HG02884 (cell line): ENCODE results near the gene ABHD12B.

Experiments used
- ATAC-seq: cut with Tn5 transposase; IDR thresholded peaks from one replicate; pipeline ENCODE4 v1.9.1; 2021; ENCODE audit warnings: mild to moderate bottlenecking, moderate library complexity; ENCODE audit not compliant: unreplicated experiment

Gene ABHD12B, protein sequence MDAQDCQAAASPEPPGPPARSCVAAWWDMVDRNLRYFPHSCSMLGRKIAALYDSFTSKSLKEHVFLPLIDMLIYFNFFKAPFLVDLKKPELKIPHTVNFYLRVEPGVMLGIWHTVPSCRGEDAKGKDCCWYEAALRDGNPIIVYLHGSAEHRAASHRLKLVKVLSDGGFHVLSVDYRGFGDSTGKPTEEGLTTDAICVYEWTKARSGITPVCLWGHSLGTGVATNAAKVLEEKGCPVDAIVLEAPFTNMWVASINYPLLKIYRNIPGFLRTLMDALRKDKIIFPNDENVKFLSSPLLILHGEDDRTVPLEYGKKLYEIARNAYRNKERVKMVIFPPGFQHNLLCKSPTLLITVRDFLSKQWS

DNA sequence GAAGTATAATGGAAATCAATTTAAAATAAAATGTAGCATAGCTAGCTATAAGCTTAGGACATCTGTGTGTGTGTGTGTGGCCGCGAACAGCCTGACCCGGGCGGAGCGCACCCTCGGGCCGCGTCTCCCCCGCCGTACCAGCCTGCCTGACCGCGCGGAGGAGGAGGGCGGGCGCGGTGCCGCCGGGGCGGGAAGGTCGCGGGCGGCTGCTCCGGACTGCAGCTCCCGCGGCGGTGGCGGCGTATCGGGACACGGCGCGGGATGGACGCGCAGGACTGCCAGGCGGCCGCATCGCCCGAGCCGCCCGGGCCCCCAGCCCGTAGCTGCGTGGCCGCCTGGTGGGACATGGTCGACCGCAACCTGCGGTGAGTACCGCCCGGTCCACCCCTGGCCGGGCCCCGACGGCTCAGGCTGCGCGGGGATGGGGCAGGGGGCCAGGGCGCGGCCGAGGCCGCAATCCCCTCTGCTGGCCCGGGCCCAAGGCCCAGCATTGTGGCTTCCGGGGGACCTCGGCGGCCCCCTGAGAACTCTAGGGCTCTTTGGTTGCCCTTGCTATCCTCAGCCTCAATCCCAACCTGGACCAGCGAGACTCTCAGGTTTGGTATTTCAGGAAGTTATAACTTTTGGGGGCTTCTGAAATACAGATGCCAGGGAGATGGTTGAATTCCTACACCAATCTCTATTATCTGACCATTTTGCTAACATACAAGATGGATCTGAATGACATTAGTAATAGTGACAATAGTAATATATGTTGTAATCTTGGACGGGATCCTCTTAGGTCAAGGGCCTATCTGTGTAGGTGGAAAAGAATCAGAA lies at the start of gene ABHD12B:
Gene ABHD12B (plus strand): TSS at position 140 of the 819 bp plus-strand sequence. CDS start 122 bp downstream, at position 262.
- no peak for ATAC-seq

DNA sequence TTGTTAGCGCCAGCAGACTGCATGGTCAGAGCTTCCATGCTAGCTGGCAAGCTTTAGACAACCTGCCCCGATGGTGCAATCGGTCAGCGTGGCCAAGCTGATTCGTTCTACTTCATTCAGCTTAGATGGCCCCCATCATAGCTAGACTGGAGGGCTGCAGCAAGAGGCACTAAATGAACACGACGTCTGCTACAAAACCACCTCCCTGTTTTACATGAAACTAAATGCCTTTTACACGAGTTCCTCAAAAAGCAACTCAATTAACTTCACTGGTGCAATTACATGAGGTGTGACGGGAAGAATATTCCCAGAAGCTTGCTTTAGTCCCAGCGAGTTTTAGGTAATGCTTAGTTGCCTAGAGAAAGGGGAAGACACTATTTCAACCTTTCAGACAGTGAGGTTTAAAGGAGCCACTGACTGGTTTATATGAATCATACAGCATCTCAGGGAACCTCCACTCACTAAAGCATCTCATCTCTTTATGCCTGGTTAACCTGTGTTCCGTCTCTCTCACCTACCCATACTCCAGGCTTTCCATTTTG lies 49.3 kb upstream of the ABHD12B start:
- peak; percentile 28 for ATAC-seq

DNA sequence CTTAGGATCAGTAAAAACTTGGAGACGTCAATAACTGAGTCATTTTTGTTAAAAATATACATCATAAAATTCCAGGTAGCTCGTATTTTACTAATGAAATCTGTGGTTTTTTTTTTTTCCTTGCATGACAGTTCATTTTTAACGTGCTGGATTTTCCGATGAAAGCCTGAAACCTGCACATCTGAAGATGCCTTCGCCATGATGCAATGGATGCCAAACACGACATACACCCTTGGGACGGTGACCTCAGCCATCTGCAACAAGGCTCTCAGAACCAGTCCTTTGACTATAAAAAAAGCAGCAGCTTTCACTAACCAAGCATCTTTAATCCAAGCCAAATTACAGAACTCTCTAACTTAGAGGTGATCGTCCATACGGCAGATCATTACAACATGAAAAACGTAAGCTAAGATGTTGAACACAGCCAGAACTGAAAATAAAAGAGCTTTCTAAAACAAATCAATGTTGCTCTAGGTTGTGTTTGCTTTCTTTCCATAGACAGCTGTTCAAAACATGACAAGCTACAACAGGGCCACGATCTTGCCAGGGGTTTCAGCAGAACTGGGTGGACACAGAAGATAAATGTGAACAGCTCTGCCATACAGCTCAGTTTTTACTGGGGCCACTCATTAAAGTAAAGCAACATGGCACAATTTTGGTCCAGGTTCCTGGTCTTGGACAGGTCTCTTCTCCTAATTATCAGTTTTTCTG lies 48.6 kb upstream of the ABHD12B start:
- ATAC-seq: peak; percentile 4

DNA sequence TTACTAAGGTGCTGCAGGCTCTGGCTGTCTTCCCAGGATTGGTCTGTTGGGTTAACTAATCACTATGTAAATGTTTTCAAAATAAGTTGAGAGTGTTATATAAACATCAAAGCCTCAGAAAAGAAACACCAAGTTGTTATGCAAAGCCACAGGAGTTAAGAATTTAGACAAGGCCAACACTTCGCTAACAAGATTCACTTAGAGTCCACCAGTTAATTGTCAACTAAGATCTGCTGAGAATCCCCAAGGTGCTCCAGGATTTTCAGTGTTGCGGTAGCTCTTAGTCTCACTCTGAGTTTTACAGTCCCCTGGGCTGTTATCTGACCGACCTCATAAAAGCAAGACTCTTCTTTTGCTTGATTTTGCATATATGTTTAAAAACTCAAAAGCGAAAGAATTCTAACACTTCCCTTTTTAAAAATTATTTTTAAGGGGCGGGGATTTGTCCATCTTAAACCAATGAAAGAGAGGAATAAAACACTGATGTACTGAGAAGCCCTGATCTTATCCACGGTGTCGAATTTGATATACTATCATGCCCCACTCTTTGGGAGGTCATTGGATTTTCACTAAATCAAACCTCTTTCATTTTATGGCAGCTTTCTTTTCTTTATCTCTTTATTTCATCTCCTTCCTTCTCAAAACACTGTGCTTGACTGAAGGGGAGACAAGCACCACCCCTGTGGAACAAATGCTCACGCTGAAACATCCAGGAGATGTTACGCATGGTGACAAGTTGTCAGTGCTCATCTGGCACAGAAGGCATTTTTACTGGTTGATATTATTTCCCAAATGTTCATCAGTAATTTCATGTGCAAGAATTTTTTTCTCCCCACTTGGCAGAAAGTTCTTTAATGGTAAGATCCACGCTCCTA lies 47.9 kb upstream of the ABHD12B start:
- ATAC-seq: peak; percentile 59

DNA sequence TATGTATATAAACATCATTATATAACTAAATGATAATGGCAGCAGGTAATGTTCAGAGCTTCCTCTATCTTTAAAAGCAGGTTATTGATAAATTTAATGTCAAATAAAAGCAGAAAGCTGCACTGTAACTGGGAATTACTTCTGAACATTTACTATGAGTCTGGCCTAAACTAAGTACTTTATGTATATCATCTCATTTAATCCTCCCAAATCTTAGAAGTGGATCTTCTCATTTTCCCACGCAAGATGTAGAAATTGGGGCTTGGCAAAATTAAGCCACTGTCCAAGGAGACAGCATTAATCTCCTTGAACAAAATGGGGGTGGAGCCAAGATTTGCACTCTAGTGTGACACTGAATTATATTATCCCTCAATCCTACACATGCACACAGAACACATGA lies 46.5 kb upstream of the ABHD12B start:
- no peak for ATAC-seq

DNA sequence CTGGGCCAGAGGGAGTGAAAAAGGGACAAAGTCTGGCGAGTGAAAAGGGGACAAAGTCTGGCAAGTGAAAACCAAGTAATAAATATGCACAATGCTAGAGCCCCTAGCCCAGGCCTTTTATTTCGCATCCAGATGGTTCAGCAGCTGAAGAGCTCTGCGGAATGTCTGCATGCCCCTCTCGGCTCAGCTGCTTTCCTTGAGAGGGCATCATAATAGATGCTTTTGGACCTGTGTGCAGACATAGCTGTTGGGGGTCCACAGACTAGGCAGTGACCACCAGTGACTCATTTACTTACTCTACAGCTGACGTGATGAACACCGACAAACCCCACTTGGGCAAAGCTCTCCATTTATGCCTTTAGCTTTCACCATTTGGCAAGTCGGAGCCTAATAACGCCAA lies 45.2 kb upstream of the ABHD12B start:
- no peak for ATAC-seq

DNA sequence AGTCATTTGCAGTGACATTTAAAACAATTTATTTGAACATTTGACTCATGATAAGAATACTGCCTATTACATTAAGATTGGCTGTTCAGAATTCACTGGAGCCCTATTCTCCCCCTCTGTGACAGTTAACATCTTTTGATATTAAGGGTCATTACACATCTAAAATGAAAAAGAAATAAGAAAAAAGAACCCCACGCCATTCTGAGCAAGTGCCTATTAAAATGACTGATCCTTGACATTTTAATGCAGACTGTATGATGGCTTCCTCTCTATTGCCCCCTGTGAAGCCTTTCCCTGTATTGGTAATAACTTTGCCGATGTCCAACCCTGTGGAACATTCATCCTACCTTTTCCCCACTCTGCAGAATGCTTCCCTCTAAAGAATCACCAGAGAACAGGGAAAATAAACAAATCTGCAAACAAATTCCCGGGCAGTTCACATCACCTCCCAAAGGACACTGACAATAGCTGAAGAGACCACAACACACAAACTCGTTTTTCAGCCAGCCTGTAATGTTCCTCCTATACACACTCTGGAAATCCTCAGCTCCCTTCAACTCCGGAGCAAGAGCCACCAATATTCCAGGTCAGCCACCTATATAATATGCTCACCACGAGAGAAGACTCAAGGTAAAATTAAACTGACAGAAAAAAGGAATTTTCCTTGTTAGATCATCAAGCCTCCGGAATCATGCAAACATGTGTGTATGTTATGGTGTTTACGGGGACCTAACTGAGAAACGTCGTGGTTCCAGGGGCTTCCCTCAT lies 42.9 kb upstream of the ABHD12B start:
- ATAC-seq: no peak

DNA sequence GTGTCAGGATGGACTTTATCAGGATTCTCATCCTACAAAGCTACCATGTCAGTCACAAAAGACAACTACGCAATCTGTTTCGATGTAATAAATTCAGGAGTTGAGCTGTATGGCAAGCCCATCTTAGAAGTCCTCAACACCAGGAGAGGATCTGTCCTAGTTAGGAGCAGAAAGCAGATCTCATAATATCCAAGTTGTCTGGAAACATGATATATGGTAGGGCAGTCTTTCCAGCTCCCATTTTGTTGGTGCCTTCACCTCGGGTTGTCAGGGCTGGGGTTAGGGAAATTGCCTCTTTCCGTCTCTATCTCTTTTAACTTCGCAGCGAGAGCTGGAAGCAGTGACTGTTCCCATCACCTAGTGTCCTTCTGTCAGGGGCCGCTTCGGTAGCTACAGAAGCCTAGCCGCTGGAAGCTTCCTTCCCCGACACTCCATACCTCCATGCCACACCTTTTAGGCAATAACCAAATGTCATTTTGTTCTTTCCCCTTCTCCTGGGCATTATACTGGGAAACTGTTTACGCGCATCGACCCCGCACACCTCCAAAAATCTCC lies 42.3 kb upstream of the ABHD12B start:
- ATAC-seq: no peak

DNA sequence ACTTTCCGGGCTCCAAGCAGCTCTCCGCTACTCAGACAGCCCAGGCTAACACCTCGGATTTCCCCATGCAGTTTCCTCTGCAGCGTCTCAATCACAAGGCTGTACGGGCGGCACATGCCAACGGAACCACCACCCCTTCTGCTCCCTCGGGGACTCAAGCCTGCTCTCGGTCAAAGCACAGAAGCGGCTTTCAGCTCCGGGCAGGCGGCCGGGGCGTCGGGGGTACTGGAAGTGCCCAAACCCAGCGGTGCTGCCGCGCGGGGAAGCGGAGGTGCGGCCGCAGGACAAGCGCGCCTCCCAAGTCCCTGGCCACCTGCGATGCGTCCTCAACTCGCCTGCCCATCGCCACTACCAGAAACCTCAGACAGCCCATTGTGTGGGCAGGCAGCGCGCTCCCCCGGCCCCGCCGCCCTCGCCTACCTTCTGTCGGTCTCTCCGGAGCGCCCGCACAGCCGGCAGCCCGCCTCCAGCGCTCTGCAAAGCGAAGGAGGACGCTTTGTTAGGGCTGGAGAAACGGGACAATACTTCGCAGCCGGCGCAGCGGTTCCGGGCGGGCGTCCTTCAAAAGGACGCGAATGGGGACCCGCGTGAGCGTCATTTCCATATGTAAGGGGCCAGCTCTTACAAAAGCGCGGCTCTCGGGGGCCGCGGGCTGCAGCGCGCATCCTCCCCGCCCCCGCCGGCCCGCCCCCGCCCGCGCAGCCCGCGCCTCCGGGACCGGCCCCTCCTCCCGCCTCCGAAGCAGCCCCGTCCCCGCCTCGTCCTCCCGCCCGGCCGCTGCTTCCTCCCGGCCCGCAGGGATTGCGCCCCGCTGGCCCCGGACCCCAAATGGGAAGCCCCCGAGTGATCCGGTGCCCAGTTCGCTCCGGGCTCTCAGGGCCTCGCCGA lies 41.6 kb upstream of the ABHD12B start:
- peak; percentile 38 for ATAC-seq

DNA sequence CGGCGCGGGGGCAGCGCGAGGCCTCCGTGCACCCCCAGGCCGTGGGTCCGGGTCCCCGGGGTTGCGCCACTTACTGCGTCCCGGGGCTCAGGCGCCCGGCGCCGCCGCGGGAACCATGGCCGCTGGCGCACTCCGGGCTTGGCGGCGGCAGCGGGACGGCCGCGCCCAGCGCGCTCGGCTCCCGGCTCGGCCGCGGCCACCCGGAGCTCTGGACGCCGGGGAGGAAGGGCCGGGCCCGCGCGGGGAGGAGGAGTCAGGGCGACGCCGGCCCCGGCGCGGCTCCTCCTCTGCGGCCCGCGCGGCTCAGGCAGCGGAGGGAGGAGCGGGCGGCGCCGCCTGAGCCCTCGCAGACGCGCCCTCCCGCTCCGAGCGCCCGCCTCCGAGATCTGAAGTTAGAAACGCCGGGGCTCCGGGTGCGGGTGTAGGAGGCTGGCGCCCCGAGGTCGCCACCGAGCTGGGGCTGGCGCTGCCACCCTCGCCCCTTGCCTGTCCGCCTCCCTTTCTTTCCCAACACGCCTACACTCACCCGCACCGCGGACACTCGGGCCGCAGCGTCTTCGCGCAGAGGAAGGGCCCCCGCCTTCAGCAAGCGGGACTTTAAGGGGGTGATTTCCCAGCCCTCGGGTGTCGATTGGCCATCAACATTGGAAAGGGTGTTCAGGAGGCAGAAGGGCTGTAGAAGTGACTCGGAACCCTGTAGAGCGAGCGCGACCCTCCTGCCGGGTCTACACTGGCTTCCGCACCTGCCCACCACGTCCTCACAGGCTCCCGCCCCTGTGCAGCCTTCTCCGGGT lies 40.7 kb upstream of the ABHD12B start, which contains the start of gene NIN:
Gene NIN (minus strand): TSS at position 231 of the 794 bp plus-strand sequence. CDS start 9,106 bp downstream, outside the sequence.
- ATAC-seq: peak; percentile 70

DNA sequence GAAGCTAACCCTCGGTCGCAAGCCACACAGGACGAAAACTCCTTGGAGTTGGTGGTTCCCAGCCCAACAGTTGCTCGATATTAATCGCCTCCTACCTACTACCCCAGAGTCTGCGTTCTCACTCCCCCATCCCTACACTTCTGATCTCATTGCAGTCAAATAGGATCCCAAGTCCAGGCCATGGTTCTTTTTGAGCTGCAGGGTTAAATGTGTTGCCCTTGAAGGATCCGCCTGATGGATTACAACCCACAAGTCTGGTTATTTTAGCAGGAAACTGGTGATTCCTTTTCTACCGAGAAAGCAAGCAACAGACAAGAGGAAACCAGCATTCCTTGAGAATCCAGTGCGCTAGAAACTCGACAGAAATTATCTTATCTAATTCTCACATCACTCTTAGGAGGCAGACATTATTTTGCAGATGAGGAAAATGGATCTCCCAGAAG lies 40.1 kb upstream of the ABHD12B start:
- ATAC-seq: no peak

DNA sequence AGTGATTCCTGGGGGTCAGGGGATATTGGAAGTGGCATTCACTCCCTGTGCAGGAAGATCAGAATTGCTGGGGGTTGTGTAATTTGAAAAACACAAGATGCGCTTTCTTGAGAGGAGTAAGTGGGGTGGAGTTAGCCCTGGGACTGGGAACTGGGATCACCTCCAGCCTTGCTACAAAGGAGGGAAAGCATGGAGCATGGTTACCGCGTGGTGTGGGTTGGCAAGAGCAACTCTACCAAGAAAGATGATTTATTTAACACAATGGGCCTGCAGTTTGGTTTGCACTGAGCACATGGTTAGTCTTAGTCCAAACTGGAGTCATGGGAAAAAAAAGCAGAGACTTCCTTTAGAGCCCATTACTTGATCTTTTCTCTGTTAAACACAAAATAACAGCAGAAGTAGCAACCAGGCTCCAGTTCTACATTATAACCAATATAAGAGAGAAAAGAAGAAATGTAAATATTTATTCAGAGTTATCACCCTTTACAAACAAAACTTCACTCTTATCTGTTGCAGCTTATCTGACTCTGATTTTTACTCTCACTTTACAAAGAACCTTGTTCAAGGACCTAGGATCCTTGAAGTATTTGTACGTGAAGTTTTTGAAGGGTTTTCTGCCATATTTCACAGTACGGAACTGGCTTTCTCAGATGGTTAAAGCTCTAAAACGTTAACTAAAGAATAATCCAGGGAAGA lies 38.8 kb upstream of the ABHD12B start:
- no peak for ATAC-seq

DNA sequence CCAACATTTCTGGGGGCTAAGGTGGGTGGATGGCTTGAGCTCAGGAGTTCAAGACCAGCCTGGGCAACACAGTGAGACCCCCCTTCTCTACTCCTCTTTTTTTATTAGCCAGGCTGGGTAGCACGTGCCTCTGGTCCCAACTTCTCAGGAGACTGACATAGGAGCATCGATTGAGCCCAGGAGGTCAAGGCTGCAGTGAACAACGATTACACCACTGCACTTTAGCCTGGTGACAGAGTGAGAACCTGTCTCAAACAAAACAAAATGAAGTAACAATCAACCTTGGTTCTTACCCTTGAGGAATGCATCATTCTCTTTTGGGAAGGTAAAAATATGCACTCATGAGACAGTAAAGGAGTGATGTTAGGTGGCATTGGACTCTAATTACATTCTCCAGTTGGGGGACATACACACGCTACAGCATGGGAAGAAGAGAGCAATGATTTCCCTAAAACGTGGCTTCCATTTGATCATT lies 37.0 kb upstream of the ABHD12B start:
- ATAC-seq: no peak

DNA sequence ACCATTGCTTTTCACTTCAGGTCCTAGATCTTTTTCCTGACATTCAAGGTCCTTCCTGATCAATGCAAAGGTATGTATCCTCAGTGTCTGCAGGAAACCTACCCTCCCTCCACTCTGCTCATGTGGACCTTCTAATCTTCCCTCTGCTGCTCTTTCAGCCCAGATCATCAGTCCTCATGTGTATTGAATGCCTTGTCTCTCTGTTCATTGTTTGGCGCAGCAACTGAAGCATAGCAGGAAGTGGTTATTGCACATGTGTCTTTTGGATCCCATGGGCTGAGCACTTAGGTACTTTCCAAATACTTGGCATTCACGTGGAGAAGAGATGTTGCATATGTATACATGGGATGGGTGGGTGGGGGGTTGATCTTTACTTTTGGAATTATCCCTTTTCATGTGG lies 36.6 kb upstream of the ABHD12B start:
- ATAC-seq: no peak

DNA sequence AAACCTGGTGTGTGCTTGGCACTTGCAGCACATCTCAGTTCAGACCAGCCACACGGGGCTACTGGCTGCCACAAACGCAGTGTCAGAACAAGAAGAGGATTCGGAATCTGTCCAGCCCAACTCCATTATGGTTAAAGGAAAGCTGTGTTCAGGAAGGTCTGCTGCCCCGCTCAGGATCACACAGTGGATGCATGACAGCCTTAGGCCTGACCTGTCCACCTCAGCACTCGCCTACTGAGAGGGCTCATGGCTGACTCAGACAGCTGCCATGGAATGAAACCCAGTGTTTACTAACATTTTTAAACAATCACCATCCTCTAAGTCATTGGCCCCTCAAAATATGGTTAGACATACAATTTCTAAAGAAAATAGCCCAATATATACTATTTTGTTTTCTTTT lies 35.3 kb upstream of the ABHD12B start:
- ATAC-seq: no peak

DNA sequence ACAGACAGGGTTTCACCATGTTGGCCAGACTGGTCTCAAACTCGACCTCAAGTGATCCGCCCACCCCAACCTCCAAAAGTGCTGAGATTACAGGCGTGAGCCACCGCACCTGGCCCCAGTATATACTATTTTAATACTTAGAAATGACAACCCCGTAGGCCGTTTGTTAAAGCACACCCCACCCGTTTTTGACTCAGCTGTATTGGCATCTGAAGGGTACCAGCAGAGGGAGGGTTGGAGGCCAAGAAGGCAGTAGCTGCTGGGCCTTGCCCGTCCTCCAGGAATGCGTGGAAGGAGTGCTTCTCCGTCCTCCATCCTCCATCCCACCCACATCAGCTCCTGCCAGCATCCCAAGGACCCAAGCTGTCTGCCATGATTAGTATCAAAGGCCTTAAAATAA lies 34.6 kb upstream of the ABHD12B start:
- no peak for ATAC-seq
